ENCODE measurements around the gene CADPS.

The CADPS gene

GRCh38 chr3:62827550-62827949 lies 47.7 kb downstream of the CADPS start:
- no peak overlapping the region for H3K27ac ChIP-seq
- TF ChIP-seq ZFX (IDR thresholded peaks at IDR 0.05; ENCODE audit: borderline replicate concordance) (no peak), CTCF (IDR thresholded peaks at IDR 0.05) (no peak)

GRCh38 chr3:62824965-62825592 lies 50.1 kb downstream of the CADPS start:
- H3K27ac ChIP-seq, result no peak overlapping the region
- TF ChIP-seq ZFX (IDR thresholded peaks at IDR 0.05; ENCODE audit: borderline replicate concordance), result no peak

GRCh38 chr3:62823461-62824050 lies 51.7 kb downstream of the CADPS start:
- TF ChIP-seq CTCF (IDR thresholded peaks at IDR 0.05) (no peak), ZFX (IDR thresholded peaks at IDR 0.05; ENCODE audit: borderline replicate concordance) (no peak)
- H3K27ac ChIP-seq, result no peak overlapping the region

- TF ChIP-seq CTCF (IDR thresholded peaks at IDR 0.05), result no peak
- TF ChIP-seq ZFX (IDR thresholded peaks at IDR 0.05; ENCODE audit: borderline replicate concordance), result no peak
- no peak overlapping the region for H3K27ac ChIP-seq
These were observed 52.3 kb downstream of the CADPS start for GRCh38 chr3:62822905-62823304.

- TF ChIP-seq ZFX (IDR thresholded peaks at IDR 0.05; ENCODE audit: borderline replicate concordance) (no peak), CTCF (IDR thresholded peaks at IDR 0.05) (no peak)
- no peak overlapping the region for H3K27ac ChIP-seq
These were observed 56.9 kb downstream of the CADPS start for GRCh38 chr3:62818347-62818746.

GRCh38 chr3:62817678-62818077 lies 57.5 kb downstream of the CADPS start:
- no peak overlapping the region for H3K27ac ChIP-seq
- no peak for TF ChIP-seq ZFX (IDR thresholded peaks at IDR 0.05; ENCODE audit: borderline replicate concordance)
- no peak for TF ChIP-seq CTCF (IDR thresholded peaks at IDR 0.05)

- TF ChIP-seq CTCF (IDR thresholded peaks at IDR 0.05), result no peak
- TF ChIP-seq ZFX (IDR thresholded peaks at IDR 0.05; ENCODE audit: borderline replicate concordance), result no peak
- no peak overlapping the region for H3K27ac ChIP-seq
These were observed 59.2 kb downstream of the CADPS start for GRCh38 chr3:62815981-62816380.

All from 22Rv1 (cell line).